NT2/D1 (cell line): ENCODE measurements around the gene PRSS38.

ENCODE experiments used
- DNase-seq: peaks from one replicate; pipeline ENCODE4 v3.0.0-alpha.2; 2011; ENCODE audit warnings: low read depth, low spot score
- H3K27me3 ChIP-seq: 2 replicates; pipeline ENCODE4 v1.6.0; 2011; ENCODE audit warnings: mild to moderate bottlenecking; ENCODE audit not compliant: insufficient read length, insufficient read depth
- H3K36me3 ChIP-seq: 2 replicates; pipeline ENCODE4 v1.6.1; 2011; ENCODE audit warnings: mild to moderate bottlenecking, low read length, mixed read lengths; ENCODE audit not compliant: insufficient read depth, insufficient read length
- H3K4me1 ChIP-seq: 2 replicates; pipeline ENCODE4 v1.5.1; 2011; ENCODE audit not compliant: insufficient read depth, insufficient read length
- H3K4me3 ChIP-seq: 2 replicates; pipeline ENCODE4 v1.5.1; 2011; ENCODE audit warnings: low read depth; ENCODE audit not compliant: insufficient read length
- H3K9ac ChIP-seq: 2 replicates; pipeline ENCODE4 v1.6.0; 2011; ENCODE audit warnings: low read depth; ENCODE audit not compliant: insufficient read length
- H3K9me3 ChIP-seq: 2 replicates; pipeline ENCODE4 v1.5.1; 2011; ENCODE audit warnings: mild to moderate bottlenecking, low read length; ENCODE audit not compliant: insufficient read depth
- SUZ12 ChIP-seq: IDR thresholded peaks from 2 replicates; pipeline ENCODE4 v1.6.1; 2011; ENCODE audit not compliant: insufficient read length, insufficient read depth; ENCODE audit errors: extremely low read depth
- YY1 ChIP-seq: IDR thresholded peaks from 2 replicates; pipeline ENCODE4 v1.6.1; 2011; ENCODE audit not compliant: insufficient read length, insufficient read depth
- ZNF274 ChIP-seq: IDR thresholded peaks from 2 replicates; pipeline ENCODE4 v1.6.1; 2011; ENCODE audit warnings: mild to moderate bottlenecking, low read depth, low read length

The PRSS38 gene

GRCh38 chr1:227779685-227780084 is 35.8 kb upstream of the PRSS38 start:
- Histone ChIP-seq H3K36me3 (peaks cover 59% of the 10 kb centered on the region), H3K9me3 (no peaks in the 10 kb centered on the region), H3K27me3 (no peaks in the 10 kb centered on the region), H3K9ac (no peak overlapping the region), H3K4me1 (peaks cover 4% of the 10 kb centered on the region), H3K4me3 (no peak overlapping the region)
- TF ChIP-seq ZNF274 (no peak), SUZ12 (no peak), YY1 (no peak)
- no peak for DNase-seq

GRCh38 chr1:227780101-227781044 is 35.1 kb upstream of the PRSS38 start:
- TF ChIP-seq SUZ12, result no peak
- TF ChIP-seq ZNF274, result no peak
- Histone ChIP-seq H3K36me3 (peaks cover 53% of the 10 kb centered on the region), H3K9ac (no peak overlapping the region), H3K27me3 (no peaks in the 10 kb centered on the region), H3K4me3 (no peak overlapping the region), H3K9me3 (no peaks in the 10 kb centered on the region), H3K4me1 (peaks cover 3% of the 10 kb centered on the region)
- DNase-seq, result no peak

GRCh38 chr1:227781314-227781930 is 34.1 kb upstream of the PRSS38 start:
- Histone ChIP-seq H3K9me3 (no peaks in the 10 kb centered on the region), H3K27me3 (peaks cover 10% of the 10 kb centered on the region), H3K9ac (no peak overlapping the region), H3K4me1 (peaks cover 2% of the 10 kb centered on the region), H3K4me3 (no peak overlapping the region), H3K36me3 (peaks cover 46% of the 10 kb centered on the region)
- TF ChIP-seq ZNF274, result no peak
- TF ChIP-seq YY1, result no peak
- no peak for TF ChIP-seq SUZ12
- DNase-seq, result no peak

GRCh38 chr1:227782226-227782625 is 33.2 kb upstream of the PRSS38 start:
- DNase-seq, result no peak
- Histone ChIP-seq H3K4me1 (peaks cover 8% of the 10 kb centered on the region), H3K27me3 (peaks cover 18% of the 10 kb centered on the region), H3K4me3 (no peak overlapping the region), H3K9me3 (no peaks in the 10 kb centered on the region), H3K36me3 (peaks cover 44% of the 10 kb centered on the region), H3K9ac (no peak overlapping the region)
- TF ChIP-seq ZNF274, result no peak
- no peak for TF ChIP-seq SUZ12
- TF ChIP-seq YY1, result no peak

GRCh38 chr1:227785094-227785804 is 30.2 kb upstream of the PRSS38 start:
- Histone ChIP-seq H3K9ac (no peak overlapping the region), H3K4me3 (no peak overlapping the region), H3K27me3 (peaks cover 34% of the 10 kb centered on the region), H3K9me3 (no peaks in the 10 kb centered on the region), H3K4me1 (peaks cover 14% of the 10 kb centered on the region), H3K36me3 (peaks cover 21% of the 10 kb centered on the region)
- TF ChIP-seq YY1 (no peak), SUZ12 (no peak), ZNF274 (no peak)
- DNase-seq, result no peak

GRCh38 chr1:227785805-227786671 is 29.4 kb upstream of the PRSS38 start:
- no peak for DNase-seq
- Histone ChIP-seq H3K36me3 (peaks cover 13% of the 10 kb centered on the region), H3K4me1 (peaks cover 14% of the 10 kb centered on the region), H3K9ac (peak overlapping the region; percentile 13), H3K9me3 (no peaks in the 10 kb centered on the region), H3K4me3 (no peak overlapping the region), H3K27me3 (peaks cover 34% of the 10 kb centered on the region)
- TF ChIP-seq YY1 (no peak), SUZ12 (no peak), ZNF274 (no peak)
